ENCODE data around the gene SMCO2.

- no peak for TF ChIP-seq PATZ1 (tag by site-specific recombination; IDR thresholded peaks at IDR 0.05)
- no peak for TF ChIP-seq CTCF (tag by site-specific recombination; IDR thresholded peaks at IDR 0.05)
- TF ChIP-seq ZNF132 (tag by site-specific recombination; IDR thresholded peaks at IDR 0.05; ENCODE audit: borderline replicate concordance) = no peak
- no peak for TF ChIP-seq ZNF488 (tag by site-specific recombination; IDR thresholded peaks at IDR 0.05)
- TF ChIP-seq SETDB1 (IDR thresholded peaks at IDR 0.05; ENCODE audit: insufficient read length, low read length) = no peak
- TF ChIP-seq ZBTB49 (tag by site-specific recombination; IDR thresholded peaks at IDR 0.05; ENCODE audit: low read depth) = no peak
- TF ChIP-seq ZNF121 (tag by site-specific recombination; IDR thresholded peaks at IDR 0.05) = no peak
- no peak for TF ChIP-seq YY1 (tag by site-specific recombination; IDR thresholded peaks at IDR 0.05)
Observed at GRCh38 chr12:27463511-27464219, 17.1 kb downstream of the SMCO2 start.

All from HEK293 (cell line).